Pericardium fibroblast (primary cell): ENCODE measurements around the gene FXYD7. TPM values are rescaled to one million over a fixed set of nuclear protein-coding genes. Genes with fewer than 3 reads are reported as not detected.

Experiments used
- total RNA-seq: library from RNA; depleted of rRNA; stranded (reverse); fragments of >200 nt; gene quantifications from 2 replicates; pipeline ENCODE4 v1.2.3, GENCODE V29; 2015

The FXYD7 gene, protein sequence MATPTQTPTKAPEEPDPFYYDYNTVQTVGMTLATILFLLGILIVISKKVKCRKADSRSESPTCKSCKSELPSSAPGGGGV
- not detected in 2 replicates for total RNA-seq

DNA sequence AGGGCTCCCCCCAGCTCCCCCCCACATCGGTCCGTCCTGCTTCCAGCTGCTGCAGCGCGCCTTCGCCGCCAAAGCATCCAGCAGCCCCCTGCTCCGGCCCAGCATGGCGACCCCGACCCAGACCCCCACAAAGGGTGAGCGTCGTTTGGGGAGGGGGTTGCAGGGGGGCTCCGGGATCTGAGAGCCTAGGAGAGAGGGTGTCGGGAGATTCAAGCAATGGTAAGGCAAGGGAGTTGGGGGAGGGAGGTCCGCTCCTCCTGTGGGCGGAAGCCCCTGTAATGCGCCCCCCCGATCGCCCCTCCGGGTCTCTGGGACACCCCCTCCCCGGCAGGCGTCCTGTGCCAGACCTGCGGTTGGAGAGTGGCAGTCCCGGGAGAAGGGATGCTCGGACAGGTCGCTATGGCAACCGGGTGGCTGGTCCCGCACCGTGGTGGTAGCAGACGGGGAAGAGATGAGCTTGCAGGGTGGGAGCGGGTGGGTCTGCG is at the start of gene FXYD7:
FXYD7 (plus strand) TSS at position 25 of the 485 bp plus-strand sequence; CDS start at position 104, 79 bp downstream.

DNA sequence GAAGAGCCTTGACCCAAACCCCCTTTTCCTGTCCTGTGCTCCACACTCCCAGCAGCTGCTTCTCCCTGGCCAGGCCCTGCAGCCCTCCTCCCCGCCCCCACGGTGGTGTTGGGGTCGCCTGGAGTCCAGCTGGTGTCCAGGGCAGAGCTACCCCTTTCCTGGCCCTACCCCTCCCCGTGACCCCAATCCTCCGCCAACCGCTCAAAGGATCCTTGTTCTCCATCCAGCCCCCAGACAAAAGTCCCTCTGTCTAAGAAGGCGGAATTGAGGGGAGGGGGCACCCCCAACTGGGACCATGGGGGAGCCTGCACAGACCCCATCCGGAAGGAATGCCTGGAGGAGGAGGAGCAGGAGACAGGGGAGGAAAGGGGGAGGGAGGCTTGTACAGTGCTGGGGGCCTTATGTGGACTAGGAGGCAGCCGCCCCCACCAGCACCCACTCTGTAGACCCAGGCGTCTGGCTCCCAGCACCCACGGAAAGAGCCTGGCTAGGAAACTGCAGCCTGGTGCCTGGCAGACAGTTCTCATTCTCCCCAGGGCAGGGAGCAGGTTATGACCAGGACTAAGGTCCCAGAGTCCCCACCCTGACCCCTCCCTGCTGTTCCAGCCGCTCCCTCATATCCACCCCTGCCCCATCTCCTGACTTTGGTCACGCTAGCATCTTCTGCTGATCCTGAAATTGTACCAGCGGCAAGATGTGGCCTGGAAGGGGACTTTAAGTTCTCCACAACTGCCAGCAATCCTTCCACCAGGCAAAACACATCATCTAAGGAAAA is 27.7 kb upstream of the FXYD7 start, which contains the start of gene FXYD3:
FXYD3 (plus strand) TSS at position 647 of the 775 bp plus-strand sequence. CDS start 3,554 bp downstream, outside the sequence.

DNA sequence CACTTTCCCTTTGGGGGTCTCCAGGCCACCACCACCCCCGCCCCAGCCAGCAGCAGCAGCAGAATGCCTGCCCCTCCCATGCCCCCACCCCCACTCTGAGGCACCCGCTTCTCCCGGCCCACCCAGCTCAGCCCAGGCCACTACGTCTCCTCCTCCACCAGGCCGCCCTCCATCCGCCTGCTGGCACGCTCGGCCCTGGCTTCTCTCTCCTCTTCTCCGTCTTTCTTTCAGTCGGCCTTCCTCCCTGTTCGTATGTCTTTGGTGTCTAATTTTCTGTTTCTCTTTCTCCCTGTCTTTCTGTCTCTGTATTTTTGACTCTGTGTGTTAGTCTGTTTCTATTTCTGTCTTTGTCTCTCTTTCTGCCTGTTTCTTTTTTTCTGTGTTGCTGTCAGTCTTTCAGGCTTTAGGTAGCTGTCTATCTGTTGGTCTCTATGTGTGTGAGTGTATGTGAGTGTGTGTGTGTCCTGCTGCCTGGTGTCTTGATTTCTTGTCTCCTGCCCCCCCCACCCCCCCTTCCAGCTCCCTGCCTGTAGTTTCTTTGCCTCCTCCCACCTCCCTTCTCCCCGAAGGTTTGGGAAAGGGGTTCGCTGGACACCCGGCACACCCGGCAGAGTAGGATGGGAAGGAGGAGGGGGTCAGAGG is 8.3 kb upstream of the FXYD7 start, which contains the start of gene LGI4:
LGI4 (minus strand) TSS at position 459 of the 642 bp plus-strand sequence; CDS start at position 80, 379 bp downstream.

DNA sequence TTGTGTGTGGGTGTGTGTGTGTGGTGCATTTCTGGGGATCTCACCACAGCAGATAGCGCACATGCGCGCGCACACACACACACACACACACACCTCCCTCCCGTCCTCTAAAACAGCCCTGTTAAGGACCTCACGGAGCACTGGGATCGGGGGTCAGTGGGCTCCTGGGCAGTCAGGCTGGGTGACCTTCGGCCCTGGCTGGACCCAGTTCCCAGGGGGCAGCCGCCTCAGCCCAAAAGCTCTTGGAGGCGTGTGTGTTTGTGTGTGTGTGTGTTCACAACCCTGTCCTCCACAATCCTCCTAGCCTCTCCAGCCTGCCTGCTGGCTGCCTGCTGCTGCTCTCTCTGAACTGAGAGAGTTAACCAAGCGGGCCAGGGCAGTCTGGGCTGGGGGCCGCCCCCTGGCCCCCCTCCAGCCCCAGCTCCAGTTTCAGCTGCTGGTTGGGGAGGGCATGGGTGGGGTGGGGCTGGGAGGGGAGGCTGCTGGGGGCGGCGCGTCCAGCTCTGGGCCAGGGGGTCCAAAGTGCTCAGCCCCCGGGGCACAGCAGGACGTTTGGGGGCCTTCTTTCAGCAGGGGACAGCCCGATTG is 4.7 kb upstream of the FXYD7 start, which contains the start of gene FXYD1:
FXYD1 (plus strand) TSS at position 520 of the 588 bp plus-strand sequence. CDS start 1,256 bp downstream, outside the sequence.

DNA sequence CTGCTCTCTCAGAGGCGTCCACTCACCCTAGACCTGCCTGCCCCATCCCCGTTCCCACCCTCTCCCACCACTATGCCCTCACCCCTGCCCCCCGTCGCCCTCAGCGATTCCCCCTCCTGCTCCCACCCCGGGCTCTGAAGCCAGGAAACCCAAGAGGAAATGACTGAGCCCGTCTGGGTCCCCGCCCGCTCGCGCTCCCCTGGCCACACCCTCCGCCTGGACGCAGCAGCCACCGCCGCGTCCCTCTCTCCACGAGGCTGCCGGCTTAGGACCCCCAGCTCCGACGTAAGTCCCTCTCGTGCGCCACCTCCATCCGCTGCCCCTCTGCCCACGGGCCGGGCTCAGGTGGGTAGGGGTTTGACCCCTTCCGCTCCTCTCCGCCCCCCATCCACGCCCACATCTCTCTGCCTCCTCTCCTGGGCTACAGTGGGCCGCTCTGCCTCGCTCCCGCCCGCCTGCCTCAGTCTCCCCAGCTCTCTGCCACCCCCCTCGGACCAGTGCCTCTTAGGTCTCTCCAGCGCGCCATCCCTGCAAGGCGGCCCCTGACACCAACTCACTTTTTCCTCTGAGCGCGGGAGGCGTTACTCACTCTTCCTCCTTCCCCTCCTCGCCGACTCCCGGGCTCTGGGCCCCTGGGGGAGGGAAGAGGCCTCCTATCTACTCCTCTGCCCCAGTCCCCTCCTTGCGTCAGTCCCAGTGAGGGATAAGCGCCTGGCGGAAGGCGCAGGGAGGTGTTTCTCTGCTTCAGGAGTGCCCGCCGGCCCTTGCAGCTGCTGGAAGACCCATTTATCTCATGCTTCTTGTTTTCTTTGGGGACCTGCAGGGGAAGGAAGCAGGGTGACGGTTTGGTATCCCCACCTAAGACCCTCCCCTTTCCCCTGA is 11.7 kb downstream of the FXYD7 start, which contains the start of gene FXYD5:
FXYD5 (plus strand) TSS at position 211 of the 882 bp plus-strand sequence. CDS start 816 bp downstream, outside the sequence.

Other genes with a start within 250 kb of the FXYD7 start
- 0.94 and 17.9 TPM in 2 replicates for gene ZNF30, start 216.4 kb upstream of the FXYD7 start, total RNA-seq
- 2.2 and 3.6 TPM in 2 replicates for gene ZNF792, start 179.0 kb upstream of the FXYD7 start, total RNA-seq
- 48.3 and 53.9 TPM in 2 replicates for gene GRAMD1A, start 142.9 kb upstream of the FXYD7 start, total RNA-seq
- 5.2 and 27.2 TPM in 2 replicates for gene SCN1B, start 112.8 kb upstream of the FXYD7 start, total RNA-seq
- gene HPN, start 101.5 kb upstream of the FXYD7 start, total RNA-seq: 0.70 and 0.94 TPM in 2 replicates
- not detected in 2 replicates for gene FXYD3, start 27.4 kb upstream of the FXYD7 start, total RNA-seq
- 0.23 and 0.26 TPM in 2 replicates for gene LGI4, start 8.2 kb upstream of the FXYD7 start, total RNA-seq
- 8.5 and 18.8 TPM in 2 replicates for gene FXYD1, start 4.4 kb upstream of the FXYD7 start, total RNA-seq
- gene FXYD5, start 11.5 kb downstream of the FXYD7 start, total RNA-seq: 118 and 128 TPM in 2 replicates
- not detected in 2 replicates for gene FAM187B, start 85.5 kb downstream of the FXYD7 start, total RNA-seq
- gene LSR, start 105.7 kb downstream of the FXYD7 start, total RNA-seq: 2.0 TPM in 1 of 2 replicates, not detected in the other
- gene USF2, start 125.7 kb downstream of the FXYD7 start, total RNA-seq: 67.1 and 76.7 TPM in 2 replicates
- gene HAMP, start 139.3 kb downstream of the FXYD7 start, total RNA-seq: not detected in 2 replicates
- gene MAG, start 148.9 kb downstream of the FXYD7 start, total RNA-seq: 0.82 and 0.94 TPM in 2 replicates
- gene CD22, start 185.9 kb downstream of the FXYD7 start, total RNA-seq: 0.26 TPM in 1 of 2 replicates, not detected in the other
- not detected in 2 replicates for gene FFAR1, start 204.6 kb downstream of the FXYD7 start, total RNA-seq
- 0.12 and 0.26 TPM in 2 replicates for gene FFAR3, start 215.2 kb downstream of the FXYD7 start, total RNA-seq
- gene GPR42, start 227.8 kb downstream of the FXYD7 start, total RNA-seq: not detected in 2 replicates